Progenitor cell of endocrine pancreas (in vitro differentiated cells): ENCODE results near the gene GPSM3. TPM values are rescaled to one million over a fixed set of nuclear protein-coding genes. Genes with fewer than 3 reads are reported as not detected.

ENCODE experiments used
- DNase-seq: peaks from one replicate; pipeline ENCODE4 v3.0.0; 2021; ENCODE audit warnings: low spot score; ENCODE audit not compliant: unreplicated experiment
- H3K27ac Mint-ChIP-seq: 2 replicates; pipeline ENCODE4 v1.8.0; 2021; ENCODE audit warnings: mild to moderate bottlenecking, moderate library complexity, mixed read lengths
- H3K27me3 Mint-ChIP-seq: 2 replicates; pipeline ENCODE4 v1.8.0; 2021; ENCODE audit warnings: mixed read lengths
- H3K36me3 Mint-ChIP-seq: 2 replicates; pipeline ENCODE4 v1.8.0; 2022; ENCODE audit warnings: mixed read lengths; ENCODE audit not compliant: insufficient read depth
- H3K4me1 Mint-ChIP-seq: 2 replicates; pipeline ENCODE4 v1.8.0; 2021; ENCODE audit warnings: low read depth, mixed read lengths
- H3K4me3 Mint-ChIP-seq: 2 replicates; pipeline ENCODE4 v1.8.0; 2021; ENCODE audit warnings: low read depth, mild to moderate bottlenecking, moderate library complexity, mixed read lengths
- H3K9me3 Mint-ChIP-seq: 2 replicates; pipeline ENCODE4 v1.8.0; 2021; ENCODE audit warnings: low read depth, mixed read lengths
- long read RNA-seq: library from polyadenylated mRNA; unstranded; transcript quantifications from one replicate; pipeline ENCODE4 v2.0.0, GENCODE V29; 2020
- total RNA-seq: library from RNA; stranded (reverse); gene quantifications from 2 replicates; pipeline ENCODE4 v1.2.1, GENCODE V29; 2021
- TF ChIP-seq, protein P1 (sequence below): fragments of 200-600 bp; sonication (generic); IDR thresholded peaks from one replicate; pipeline ENCODE4 v1.5.0; 2021; ENCODE audit warnings: antibody characterized with exemption, mild to moderate bottlenecking; ENCODE audit not compliant: unreplicated experiment

Gene GPSM3
- total RNA-seq = 6.1 and 6.5 TPM in 2 replicates
- long read RNA-seq = 0 reads

DNA sequence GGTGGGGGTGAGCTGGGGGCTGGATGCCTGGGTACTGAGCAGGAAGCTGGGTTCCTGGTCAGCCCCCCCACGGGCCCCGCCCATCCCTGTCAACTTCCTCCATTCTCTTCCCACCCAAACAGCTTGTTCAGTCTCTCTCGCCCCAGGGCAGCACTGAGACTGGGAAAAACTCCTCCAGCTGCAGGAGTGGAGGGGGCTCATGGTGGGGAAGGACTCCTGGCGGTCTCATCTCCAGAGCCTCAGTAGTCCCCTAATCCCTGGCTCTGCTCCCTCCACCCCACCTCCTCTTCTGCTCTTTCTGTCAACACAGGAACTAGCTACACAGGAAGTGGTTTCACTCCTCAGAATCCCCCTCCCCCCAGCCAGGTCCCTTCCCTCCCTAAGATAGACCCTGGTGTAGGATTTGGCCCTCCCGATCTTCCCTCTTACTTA, at the start of gene GPSM3:
Gene GPSM3, minus strand, starts transcription at position 36 of the 432 bp plus-strand sequence. CDS start 130 bp downstream, outside the sequence.
- Mint-ChIP-seq H3K27me3 (no peaks in the 10 kb centered on the region), H3K9me3 (no peaks in the 10 kb centered on the region), H3K4me3 (peak within 1 kb of the TSS; percentile 24), H3K27ac (peak within 1 kb of the TSS; percentile 74), H3K4me1 (peaks cover 44% of the 10 kb centered on the region), H3K36me3 (peaks cover under 1% of the 10 kb centered on the region)
- TF ChIP-seq, protein P1, sequence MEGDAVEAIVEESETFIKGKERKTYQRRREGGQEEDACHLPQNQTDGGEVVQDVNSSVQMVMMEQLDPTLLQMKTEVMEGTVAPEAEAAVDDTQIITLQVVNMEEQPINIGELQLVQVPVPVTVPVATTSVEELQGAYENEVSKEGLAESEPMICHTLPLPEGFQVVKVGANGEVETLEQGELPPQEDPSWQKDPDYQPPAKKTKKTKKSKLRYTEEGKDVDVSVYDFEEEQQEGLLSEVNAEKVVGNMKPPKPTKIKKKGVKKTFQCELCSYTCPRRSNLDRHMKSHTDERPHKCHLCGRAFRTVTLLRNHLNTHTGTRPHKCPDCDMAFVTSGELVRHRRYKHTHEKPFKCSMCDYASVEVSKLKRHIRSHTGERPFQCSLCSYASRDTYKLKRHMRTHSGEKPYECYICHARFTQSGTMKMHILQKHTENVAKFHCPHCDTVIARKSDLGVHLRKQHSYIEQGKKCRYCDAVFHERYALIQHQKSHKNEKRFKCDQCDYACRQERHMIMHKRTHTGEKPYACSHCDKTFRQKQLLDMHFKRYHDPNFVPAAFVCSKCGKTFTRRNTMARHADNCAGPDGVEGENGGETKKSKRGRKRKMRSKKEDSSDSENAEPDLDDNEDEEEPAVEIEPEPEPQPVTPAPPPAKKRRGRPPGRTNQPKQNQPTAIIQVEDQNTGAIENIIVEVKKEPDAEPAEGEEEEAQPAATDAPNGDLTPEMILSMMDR = no peak
- no peak for DNase-seq

DNA sequence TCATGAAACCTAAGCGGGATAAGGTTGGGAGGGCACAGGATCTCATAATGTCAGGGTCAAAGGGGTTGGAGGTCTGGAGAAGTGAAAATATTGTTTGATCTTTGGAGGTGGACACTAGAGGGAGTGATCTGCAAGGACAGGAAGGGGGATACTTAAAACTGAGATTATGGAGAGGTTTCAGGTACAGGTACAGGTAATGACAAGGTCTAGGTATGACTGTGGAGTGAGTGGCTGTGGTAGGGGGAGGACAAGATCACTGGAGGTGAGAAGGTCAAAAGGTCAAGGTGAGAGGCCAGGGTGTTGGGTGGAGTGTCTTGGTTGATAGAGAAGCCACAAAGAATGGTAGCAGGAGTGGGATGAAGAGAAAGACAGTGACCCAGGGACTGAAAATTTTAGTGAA, 48.2 kb upstream of the GPSM3 start:
- no peak overlapping the region for H3K4me3 Mint-ChIP-seq
- peaks cover 5% of the 10 kb centered on the region for H3K4me1 Mint-ChIP-seq
- TF ChIP-seq, protein P1 = no peak
- H3K27ac Mint-ChIP-seq = no peak overlapping the region
- no peaks in the 10 kb centered on the region for H3K36me3 Mint-ChIP-seq
- no peaks in the 10 kb centered on the region for H3K9me3 Mint-ChIP-seq
- peaks cover 28% of the 10 kb centered on the region for H3K27me3 Mint-ChIP-seq
- DNase-seq = no peak

DNA sequence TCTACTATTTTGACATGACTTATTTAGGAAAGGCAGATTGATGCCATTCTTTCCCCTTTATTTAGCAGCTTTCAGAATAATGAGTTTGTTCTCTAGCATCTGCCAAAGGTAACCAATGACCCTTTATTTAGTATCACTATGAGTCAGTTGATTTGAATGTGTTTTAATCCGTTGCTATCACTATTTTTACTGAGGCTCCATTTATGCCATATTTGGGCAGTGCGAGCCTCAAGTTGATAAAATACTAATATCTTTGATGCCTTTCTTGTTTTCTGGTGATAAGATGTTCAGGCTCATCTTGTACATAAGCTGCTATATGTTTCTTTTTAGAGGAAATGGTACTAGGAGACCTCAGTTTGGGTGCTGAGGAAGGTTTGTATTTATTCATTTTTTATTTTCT, 47.0 kb upstream of the GPSM3 start:
- peaks cover 24% of the 10 kb centered on the region for H3K27me3 Mint-ChIP-seq
- TF ChIP-seq, protein P1 = no peak

DNA sequence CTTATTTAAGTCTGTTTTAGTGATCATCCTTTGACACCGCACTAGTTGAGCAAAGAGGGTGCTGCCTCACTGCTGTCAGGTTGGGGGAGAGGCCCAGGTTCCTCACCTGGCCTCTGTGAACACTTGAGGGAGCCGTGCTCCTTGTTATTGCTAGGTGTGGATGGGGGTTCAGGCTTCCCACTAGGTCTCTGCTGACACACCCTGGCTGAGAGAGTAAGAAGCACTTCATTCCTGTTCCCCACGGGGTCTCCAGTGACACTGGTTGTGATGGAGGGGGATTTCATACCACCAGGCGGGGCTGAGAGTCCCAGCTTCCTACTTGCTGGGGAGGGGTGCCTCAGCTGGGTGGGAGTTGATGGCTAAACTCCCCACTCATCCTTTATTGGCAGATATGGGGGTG, 42.5 kb upstream of the GPSM3 start:
- H3K36me3 Mint-ChIP-seq = no peaks in the 10 kb centered on the region
- no peak overlapping the region for H3K27ac Mint-ChIP-seq
- H3K4me1 Mint-ChIP-seq = no peaks in the 10 kb centered on the region
- H3K4me3 Mint-ChIP-seq = no peak overlapping the region
- H3K27me3 Mint-ChIP-seq = no peaks in the 10 kb centered on the region
- H3K9me3 Mint-ChIP-seq = no peaks in the 10 kb centered on the region
- DNase-seq = no peak
- TF ChIP-seq, protein P1 = no peak

More for the DNA sequence above, 47.0 kb upstream of the GPSM3 start:
- Mint-ChIP-seq H3K27ac (no peak overlapping the region), H3K4me3 (no peak overlapping the region), H3K4me1 (no peaks in the 10 kb centered on the region), H3K9me3 (no peaks in the 10 kb centered on the region), H3K36me3 (no peaks in the 10 kb centered on the region)
- no peak for DNase-seq

DNA sequence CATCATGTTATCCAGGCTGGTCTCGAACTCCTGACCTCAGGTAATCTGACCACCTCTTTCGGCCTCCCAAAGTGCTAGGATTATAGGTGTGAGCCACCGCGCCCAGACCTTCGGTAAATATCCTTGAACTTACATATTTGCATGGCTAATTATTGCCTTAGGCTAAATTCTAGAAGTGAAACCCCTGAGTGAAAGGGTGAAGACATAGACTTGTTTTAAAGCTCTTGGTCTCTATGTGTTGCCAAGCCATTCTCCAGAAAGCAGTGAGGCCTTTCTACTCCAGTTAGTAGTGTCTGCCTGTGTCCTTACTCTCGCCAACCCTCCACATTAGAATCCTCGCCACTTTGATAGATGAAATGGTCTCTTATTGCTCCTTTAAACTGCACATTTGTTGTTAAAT, 34.0 kb upstream of the GPSM3 start:
- no peaks in the 10 kb centered on the region for H3K9me3 Mint-ChIP-seq
- no peak overlapping the region for H3K27ac Mint-ChIP-seq

More for the DNA sequence above, 34.0 kb upstream of the GPSM3 start:
- H3K27me3 Mint-ChIP-seq = peaks cover 20% of the 10 kb centered on the region
- no peak for DNase-seq
- TF ChIP-seq, protein P1 = no peak
- H3K4me1 Mint-ChIP-seq = no peaks in the 10 kb centered on the region
- no peak overlapping the region for H3K4me3 Mint-ChIP-seq
- H3K36me3 Mint-ChIP-seq = no peaks in the 10 kb centered on the region
